Measurements from ENCODE around the gene ECE1. TPM values are rescaled to one million over a fixed set of nuclear protein-coding genes. Genes with fewer than 3 reads are reported as not detected.

ECE1 gene
- total and polyA plus RNA-seq, 10 of the 15 experiments (the other 5 are each of a cell fraction or from before 2014, with no cell fraction given): 0.97 to 81.0 (median 37.0) TPM

DNA sequence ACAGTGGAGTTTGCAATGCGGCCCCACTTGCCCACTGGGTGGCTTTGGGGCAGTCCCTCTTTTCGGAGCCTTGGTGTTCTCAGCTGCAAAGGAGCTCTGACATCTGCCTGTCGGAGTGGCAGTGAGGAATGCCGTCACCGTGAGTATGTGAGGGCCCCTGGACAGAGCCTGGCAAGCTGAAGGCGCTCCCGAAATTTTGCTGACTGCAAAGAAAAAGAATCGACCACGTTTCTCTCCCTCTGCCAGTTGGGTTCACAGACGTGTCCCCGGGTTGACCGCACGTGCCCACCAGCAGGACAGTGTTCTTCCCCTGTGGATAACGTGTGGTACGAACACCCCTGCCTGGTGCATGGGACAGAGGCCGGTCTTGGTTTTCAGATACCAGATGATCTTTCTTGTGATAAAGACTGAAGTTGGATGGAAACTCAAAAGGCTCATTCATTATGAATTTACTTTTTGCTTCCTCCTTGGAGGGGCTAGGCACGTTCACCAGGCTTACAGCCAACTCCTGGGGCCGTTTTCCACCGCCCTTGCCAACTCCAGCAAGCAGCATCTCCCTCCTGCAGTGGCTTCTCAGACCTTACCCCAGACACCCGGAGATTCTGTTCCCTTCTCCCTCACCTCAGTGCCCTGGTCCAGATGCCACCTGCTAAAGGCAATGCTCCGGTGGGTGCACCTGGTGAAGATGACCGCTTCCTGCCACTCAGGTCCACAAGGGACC is 29.7 kb downstream of the ECE1 start:
- Histone ChIP-seq H2AFZ (ENCODE audit: control insufficient read depth, low read depth, low read length) (no peak overlapping the region), H3K9me3 (replicated peaks; ENCODE audit: control insufficient read depth, insufficient read depth, low read length) (no peaks in the 10 kb centered on the region), H3K9ac (ENCODE audit: control insufficient read depth, insufficient read depth, low read length) (no peak overlapping the region), H3K36me3 (ENCODE audit: control insufficient read depth in 2 of 2, insufficient read depth in 2 of 2, low read length in 1 of 2) (peaks cover 3 to 29% of the 10 kb centered on the region in 2 experiments; a peak in 3 of 4 replicates), H3K4me1 (ENCODE audit: control insufficient read depth, insufficient read depth, low read length) (no peaks in the 10 kb centered on the region), H3K27ac (ENCODE audit: control insufficient read depth, insufficient read depth) (no peak overlapping the region), H3K4me2 (ENCODE audit: control insufficient read depth, insufficient read depth) (no peak overlapping the region), H3K4me3 (no peak overlapping the region), H4K20me1 (ENCODE audit: control insufficient read depth, insufficient read depth) (no peaks in the 10 kb centered on the region), H3K27me3 (replicated peaks in 1 of 2; ENCODE audit: control insufficient read depth in 2 of 2, insufficient read depth in 2 of 2, low read length in 1 of 2) (no peaks in the 10 kb centered on the region), H3K79me2 (ENCODE audit: control insufficient read depth, insufficient read depth, low read length) (no peaks in the 10 kb centered on the region)
- BruUV-seq (replicated peaks): no TSS peak
- in situ Hi-C loops (cut with MboI): no loop called here
- POLR2A ChIA-PET: no interaction called here
- CTCF ChIA-PET: interaction anchor here (0.6 to 1.8 kb wide), 3 partner anchors 9 to 10 kb away, joined by 3 to 13 read pairs (median 6); no protein-coding TSS in a partner anchor
- FAIRE-seq (no peak), ATAC-seq (no peak), DNase-seq (ENCODE audit: low read depth, low spot score) (no peak)
- SMC1A ChIA-PET (ENCODE audit: uncharacterized antibody, unreplicated experiment): no interaction called here
- WGBS (ENCODE audit: insufficient coverage, insufficient replicate concordance, low lambda C conversion rate, missing lambda C conversion rate): 66% methylated on average over 22 of the region's 22 CpGs
- intact Hi-C loops (cut with micrococcal nuclease; ENCODE audit: unreplicated experiment): no loop called here
- RAD21 ChIA-PET (ENCODE audit: unreplicated experiment): interaction anchor here (1.3 kb wide), 1 partner anchor 108 kb away, joined by 6 read pairs; no protein-coding TSS in a partner anchor
- TF ChIP-seq SIN3A (IDR thresholded peaks at IDR 0.05; ENCODE audit: low read depth, low read length) (no peak), POLR2AphosphoS5 (IDR thresholded peaks at IDR 0.05; ENCODE audit: low read length) (no peak), CBX5 (IDR thresholded peaks at IDR 0.05; ENCODE audit: low read depth) (no peak), MYB (IDR thresholded peaks at IDR 0.05; ENCODE audit: borderline replicate concordance, low read depth, low read length) (no peak), NR2F1 (conservative IDR thresholded peaks at IDR 0.05) (no peak), RFX5 (IDR thresholded peaks at IDR 0.05; ENCODE audit: low read depth, low read length) (no peak), KAT2A (conservative IDR thresholded peaks at IDR 0.05; ENCODE audit: control insufficient read depth, low read depth, low read length) (no peak), KDM1A (IDR thresholded peaks at IDR 0.05; ENCODE audit: borderline replicate concordance) (no peak)
- TF ChIP-seq, protein P1, sequence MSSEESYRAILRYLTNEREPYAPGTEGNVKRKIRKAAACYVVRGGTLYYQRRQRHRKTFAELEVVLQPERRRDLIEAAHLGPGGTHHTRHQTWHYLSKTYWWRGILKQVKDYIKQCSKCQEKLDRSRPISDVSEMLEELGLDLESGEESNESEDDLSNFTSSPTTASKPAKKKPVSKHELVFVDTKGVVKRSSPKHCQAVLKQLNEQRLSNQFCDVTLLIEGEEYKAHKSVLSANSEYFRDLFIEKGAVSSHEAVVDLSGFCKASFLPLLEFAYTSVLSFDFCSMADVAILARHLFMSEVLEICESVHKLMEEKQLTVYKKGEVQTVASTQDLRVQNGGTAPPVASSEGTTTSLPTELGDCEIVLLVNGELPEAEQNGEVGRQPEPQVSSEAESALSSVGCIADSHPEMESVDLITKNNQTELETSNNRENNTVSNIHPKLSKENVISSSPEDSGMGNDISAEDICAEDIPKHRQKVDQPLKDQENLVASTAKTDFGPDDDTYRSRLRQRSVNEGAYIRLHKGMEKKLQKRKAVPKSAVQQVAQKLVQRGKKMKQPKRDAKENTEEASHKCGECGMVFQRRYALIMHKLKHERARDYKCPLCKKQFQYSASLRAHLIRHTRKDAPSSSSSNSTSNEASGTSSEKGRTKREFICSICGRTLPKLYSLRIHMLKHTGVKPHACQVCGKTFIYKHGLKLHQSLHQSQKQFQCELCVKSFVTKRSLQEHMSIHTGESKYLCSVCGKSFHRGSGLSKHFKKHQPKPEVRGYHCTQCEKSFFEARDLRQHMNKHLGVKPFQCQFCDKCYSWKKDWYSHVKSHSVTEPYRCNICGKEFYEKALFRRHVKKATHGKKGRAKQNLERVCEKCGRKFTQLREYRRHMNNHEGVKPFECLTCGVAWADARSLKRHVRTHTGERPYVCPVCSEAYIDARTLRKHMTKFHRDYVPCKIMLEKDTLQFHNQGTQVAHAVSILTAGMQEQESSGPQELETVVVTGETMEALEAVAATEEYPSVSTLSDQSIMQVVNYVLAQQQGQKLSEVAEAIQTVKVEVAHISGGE (CRISPR knock-in tag; IDR thresholded peaks at IDR 0.05): no peak
- TF ChIP-seq, protein P2, sequence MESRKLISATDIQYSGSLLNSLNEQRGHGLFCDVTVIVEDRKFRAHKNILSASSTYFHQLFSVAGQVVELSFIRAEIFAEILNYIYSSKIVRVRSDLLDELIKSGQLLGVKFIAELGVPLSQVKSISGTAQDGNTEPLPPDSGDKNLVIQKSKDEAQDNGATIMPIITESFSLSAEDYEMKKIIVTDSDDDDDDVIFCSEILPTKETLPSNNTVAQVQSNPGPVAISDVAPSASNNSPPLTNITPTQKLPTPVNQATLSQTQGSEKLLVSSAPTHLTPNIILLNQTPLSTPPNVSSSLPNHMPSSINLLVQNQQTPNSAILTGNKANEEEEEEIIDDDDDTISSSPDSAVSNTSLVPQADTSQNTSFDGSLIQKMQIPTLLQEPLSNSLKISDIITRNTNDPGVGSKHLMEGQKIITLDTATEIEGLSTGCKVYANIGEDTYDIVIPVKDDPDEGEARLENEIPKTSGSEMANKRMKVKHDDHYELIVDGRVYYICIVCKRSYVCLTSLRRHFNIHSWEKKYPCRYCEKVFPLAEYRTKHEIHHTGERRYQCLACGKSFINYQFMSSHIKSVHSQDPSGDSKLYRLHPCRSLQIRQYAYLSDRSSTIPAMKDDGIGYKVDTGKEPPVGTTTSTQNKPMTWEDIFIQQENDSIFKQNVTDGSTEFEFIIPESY (IDR thresholded peaks at IDR 0.05): no peak
- TF ChIP-seq, protein P3, sequence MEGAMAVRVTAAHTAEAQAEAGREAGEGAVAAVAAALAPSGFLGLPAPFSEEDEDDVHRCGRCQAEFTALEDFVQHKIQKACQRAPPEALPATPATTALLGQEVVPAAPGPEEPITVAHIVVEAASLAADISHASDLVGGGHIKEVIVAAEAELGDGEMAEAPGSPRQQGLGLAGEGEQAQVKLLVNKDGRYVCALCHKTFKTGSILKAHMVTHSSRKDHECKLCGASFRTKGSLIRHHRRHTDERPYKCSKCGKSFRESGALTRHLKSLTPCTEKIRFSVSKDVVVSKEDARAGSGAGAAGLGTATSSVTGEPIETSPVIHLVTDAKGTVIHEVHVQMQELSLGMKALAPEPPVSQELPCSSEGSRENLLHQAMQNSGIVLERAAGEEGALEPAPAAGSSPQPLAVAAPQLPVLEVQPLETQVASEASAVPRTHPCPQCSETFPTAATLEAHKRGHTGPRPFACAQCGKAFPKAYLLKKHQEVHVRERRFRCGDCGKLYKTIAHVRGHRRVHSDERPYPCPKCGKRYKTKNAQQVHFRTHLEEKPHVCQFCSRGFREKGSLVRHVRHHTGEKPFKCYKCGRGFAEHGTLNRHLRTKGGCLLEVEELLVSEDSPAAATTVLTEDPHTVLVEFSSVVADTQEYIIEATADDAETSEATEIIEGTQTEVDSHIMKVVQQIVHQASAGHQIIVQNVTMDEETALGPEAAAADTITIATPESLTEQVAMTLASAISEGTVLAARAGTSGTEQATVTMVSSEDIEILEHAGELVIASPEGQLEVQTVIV (IDR thresholded peaks at IDR 0.05; ENCODE audit: borderline replicate concordance, partially characterized antibody): no peak
- TF ChIP-seq, protein P4, sequence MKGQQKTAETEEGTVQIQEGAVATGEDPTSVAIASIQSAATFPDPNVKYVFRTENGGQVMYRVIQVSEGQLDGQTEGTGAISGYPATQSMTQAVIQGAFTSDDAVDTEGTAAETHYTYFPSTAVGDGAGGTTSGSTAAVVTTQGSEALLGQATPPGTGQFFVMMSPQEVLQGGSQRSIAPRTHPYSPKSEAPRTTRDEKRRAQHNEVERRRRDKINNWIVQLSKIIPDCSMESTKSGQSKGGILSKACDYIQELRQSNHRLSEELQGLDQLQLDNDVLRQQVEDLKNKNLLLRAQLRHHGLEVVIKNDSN (IDR thresholded peaks at IDR 0.05; ENCODE audit: borderline replicate concordance, extremely low read length, insufficient read depth, low read depth, low read length): no peak
- TF ChIP-seq, protein P5, sequence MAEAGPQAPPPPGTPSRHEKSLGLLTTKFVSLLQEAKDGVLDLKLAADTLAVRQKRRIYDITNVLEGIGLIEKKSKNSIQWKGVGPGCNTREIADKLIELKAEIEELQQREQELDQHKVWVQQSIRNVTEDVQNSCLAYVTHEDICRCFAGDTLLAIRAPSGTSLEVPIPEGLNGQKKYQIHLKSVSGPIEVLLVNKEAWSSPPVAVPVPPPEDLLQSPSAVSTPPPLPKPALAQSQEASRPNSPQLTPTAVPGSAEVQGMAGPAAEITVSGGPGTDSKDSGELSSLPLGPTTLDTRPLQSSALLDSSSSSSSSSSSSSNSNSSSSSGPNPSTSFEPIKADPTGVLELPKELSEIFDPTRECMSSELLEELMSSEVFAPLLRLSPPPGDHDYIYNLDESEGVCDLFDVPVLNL (IDR thresholded peaks at IDR 0.05; ENCODE audit: low read depth, low read length): no peak

Measured in GM12878 (cell line).